Activated CD4-positive, alpha-beta memory T cell treated with anti-CD3 and anti-CD28 coated beads for 36 hours (primary cell): ENCODE results near the gene DUSP14. TPM values are rescaled to one million over a fixed set of nuclear protein-coding genes. Genes with fewer than 3 reads are reported as not detected.

ENCODE experiments used
- CTCF ChIA-PET: fragments of 350-600 bp; sonication (Branson Sonifier 250); formaldehyde crosslinking; loops from one replicate; lab custom pipeline; 2021; ENCODE audit warnings: antibody characterized with exemption, inconsistent platforms; lab: Charles Lee
- POLR2A ChIA-PET: fragments of 350-600 bp; sonication (Branson Sonifier 250); formaldehyde crosslinking; loops from one replicate; lab custom pipeline; 2021; ENCODE audit warnings: antibody characterized with exemption; lab: Charles Lee
- DNase-seq: peaks from one replicate; pipeline ENCODE4 v3.0.0-alpha.2; 2020
- H3K27ac Mint-ChIP-seq: one replicate; pipeline ENCODE4 v1.8.0; 2021; ENCODE audit warnings: mixed read lengths
- H3K27me3 Mint-ChIP-seq: one replicate; pipeline ENCODE4 v1.8.0; 2021; ENCODE audit warnings: mixed read lengths
- H3K36me3 Mint-ChIP-seq: one replicate; pipeline ENCODE4 v1.8.0; 2021; ENCODE audit warnings: mixed read lengths
- H3K4me1 Mint-ChIP-seq: one replicate; pipeline ENCODE4 v1.8.0; 2021; ENCODE audit warnings: low read depth, mixed read lengths
- H3K4me3 Mint-ChIP-seq: one replicate; pipeline ENCODE4 v1.8.0; 2021; ENCODE audit warnings: mild to moderate bottlenecking, mixed read lengths
- H3K9me3 Mint-ChIP-seq: one replicate; pipeline ENCODE4 v1.8.0; 2021; ENCODE audit warnings: mixed read lengths
- intact Hi-C: fragments of 100-400 bp; cut with micrococcal nuclease; formaldehyde crosslinking; loops from one replicate; pipeline ENCODE4 v1.15.1; 2023
- total RNA-seq, 2 experiments: library from RNA; stranded (reverse); gene quantifications; one replicate each; pipeline ENCODE4 v1.2.3, GENCODE V29; 2021

DUSP14 gene
- total RNA-seq, 2 experiments from 2014 or later, result 17.4 to 19.0 TPM

- no peak for DNase-seq
- peaks cover 41% of the 10 kb centered on the region for H3K4me1 Mint-ChIP-seq
These were observed 55.8 kb downstream of the DUSP14 start for GRCh38 chr17:37545486-37545885.

DNA sequence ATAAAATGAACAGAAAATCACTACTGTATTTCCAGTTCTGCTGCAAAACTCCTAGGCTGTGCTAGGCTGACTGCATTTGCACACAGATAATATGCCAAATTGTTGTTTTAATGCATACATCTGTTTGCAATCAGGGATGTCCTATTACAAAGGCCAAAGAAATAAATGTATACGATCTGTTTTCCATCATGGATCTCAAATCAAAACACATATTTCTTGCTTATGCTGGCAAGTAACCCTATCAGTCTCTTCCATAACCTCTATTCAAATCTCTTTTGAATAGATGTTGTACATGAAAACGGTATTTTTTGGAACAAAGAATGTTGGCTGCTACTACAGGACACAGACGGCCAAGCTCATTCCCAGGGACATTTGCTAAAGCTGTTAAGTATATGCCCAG, 56.6 kb downstream of the DUSP14 start:
- peaks cover 49% of the 10 kb centered on the region for H3K4me1 Mint-ChIP-seq
- H3K27ac Mint-ChIP-seq, result no peak overlapping the region
- intact Hi-C loops, result loop anchor here (10.0 kb wide), 1 partner anchor 98 kb away; the partner anchor contains the start of gene DDX52
- H3K9me3 Mint-ChIP-seq, result no peaks in the 10 kb centered on the region
- POLR2A ChIA-PET, result no interaction called here
- DNase-seq, result no peak
- CTCF ChIA-PET, result no interaction called here
- no peaks in the 10 kb centered on the region for H3K27me3 Mint-ChIP-seq
- H3K36me3 Mint-ChIP-seq, result peaks cover 16% of the 10 kb centered on the region
- no peak overlapping the region for H3K4me3 Mint-ChIP-seq

More at GRCh38 chr17:37545486-37545885, 55.8 kb downstream of the DUSP14 start:
- ChIA-PET POLR2A (no interaction called here), CTCF (interaction anchor here (0.6 kb wide), 1 partner anchor 66 kb away, joined by 3 read pairs; no protein-coding TSS in a partner anchor)
- intact Hi-C loops, result loop anchor here (10.0 kb wide), 1 partner anchor 99 kb away; the partner anchor contains the start of gene DDX52
- peaks cover 21% of the 10 kb centered on the region for H3K36me3 Mint-ChIP-seq
- no peak overlapping the region for H3K27ac Mint-ChIP-seq
- no peaks in the 10 kb centered on the region for H3K9me3 Mint-ChIP-seq
- H3K27me3 Mint-ChIP-seq, result no peaks in the 10 kb centered on the region
- no peak overlapping the region for H3K4me3 Mint-ChIP-seq

GRCh38 chr17:37547986-37548385, 58.3 kb downstream of the DUSP14 start:
- no peak overlapping the region for H3K4me3 Mint-ChIP-seq
- peaks cover 5% of the 10 kb centered on the region for H3K36me3 Mint-ChIP-seq
- no peaks in the 10 kb centered on the region for H3K9me3 Mint-ChIP-seq
- H3K4me1 Mint-ChIP-seq, result peaks cover 62% of the 10 kb centered on the region
- H3K27me3 Mint-ChIP-seq, result no peaks in the 10 kb centered on the region
- DNase-seq, result no peak
- intact Hi-C loops, result loop anchor here (10.0 kb wide), 1 partner anchor 97 kb away; the partner anchor contains the start of gene DDX52
- ChIA-PET POLR2A (no interaction called here), CTCF (no interaction called here)
- peak overlapping the region; percentile 51 for H3K27ac Mint-ChIP-seq

GRCh38 chr17:37551788-37552187, 62.1 kb downstream of the DUSP14 start:
- H3K4me3 Mint-ChIP-seq, result no peak overlapping the region
- H3K4me1 Mint-ChIP-seq, result peaks cover 61% of the 10 kb centered on the region
- no peak for DNase-seq
- peaks cover 9% of the 10 kb centered on the region for H3K36me3 Mint-ChIP-seq
- H3K9me3 Mint-ChIP-seq, result no peaks in the 10 kb centered on the region
- ChIA-PET POLR2A (interaction anchor here (0.6 kb wide), 1 partner anchor 121 kb away, joined by 3 read pairs; no protein-coding TSS in a partner anchor), CTCF (interaction anchor here (0.9 kb wide), 1 partner anchor 24 kb away, joined by 3 read pairs; no protein-coding TSS in a partner anchor)
- peak overlapping the region; percentile 15 for H3K27ac Mint-ChIP-seq
- intact Hi-C loops, result no loop called here
- H3K27me3 Mint-ChIP-seq, result no peaks in the 10 kb centered on the region

GRCh38 chr17:37553401-37553966, 63.8 kb downstream of the DUSP14 start:
- POLR2A ChIA-PET, result no interaction called here
- H3K36me3 Mint-ChIP-seq, result peaks cover 14% of the 10 kb centered on the region
- intact Hi-C loops, result no loop called here

DNA sequence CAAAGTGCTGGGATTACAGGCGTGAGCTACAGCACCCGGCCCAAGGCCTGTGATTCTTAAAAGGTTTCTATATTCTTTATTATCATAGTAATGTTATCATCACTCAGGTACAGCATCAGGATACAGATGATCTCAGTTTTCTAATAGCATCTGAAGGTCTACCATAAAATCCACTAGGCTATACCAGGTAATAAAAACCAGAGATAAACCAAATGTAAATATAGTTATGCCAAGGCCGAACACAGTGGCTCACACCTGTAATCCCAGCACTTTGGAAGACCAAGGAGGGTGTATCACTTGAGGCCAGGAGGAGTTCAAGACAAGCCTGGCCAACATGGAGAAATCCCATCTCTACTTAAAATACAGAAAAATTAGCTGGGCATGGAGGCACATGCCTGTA, 65.7 kb downstream of the DUSP14 start:
- ChIA-PET CTCF (interaction anchor here (1.1 kb wide), 1 partner anchor 14 kb away, joined by 3 read pairs; no protein-coding TSS in a partner anchor), POLR2A (no interaction called here)
- Mint-ChIP-seq H3K27ac (no peak overlapping the region), H3K36me3 (peaks cover 17% of the 10 kb centered on the region), H3K4me3 (no peak overlapping the region), H3K4me1 (peaks cover 41% of the 10 kb centered on the region), H3K9me3 (no peaks in the 10 kb centered on the region), H3K27me3 (no peaks in the 10 kb centered on the region)
- intact Hi-C loops, result no loop called here
- DNase-seq, result no peak

More at GRCh38 chr17:37553401-37553966, 63.8 kb downstream of the DUSP14 start:
- Mint-ChIP-seq H3K27me3 (no peaks in the 10 kb centered on the region), H3K9me3 (no peaks in the 10 kb centered on the region), H3K4me3 (no peak overlapping the region), H3K27ac (peak overlapping the region; percentile 42), H3K4me1 (peaks cover 50% of the 10 kb centered on the region)
- CTCF ChIA-PET, result no interaction called here
- no peak for DNase-seq

GRCh38 chr17:37557482-37557881, 67.8 kb downstream of the DUSP14 start:
- no peak overlapping the region for H3K27ac Mint-ChIP-seq
- intact Hi-C loops, result no loop called here
- no peak overlapping the region for H3K4me3 Mint-ChIP-seq
- peaks cover 20% of the 10 kb centered on the region for H3K4me1 Mint-ChIP-seq
- H3K27me3 Mint-ChIP-seq, result no peaks in the 10 kb centered on the region
- DNase-seq, result no peak
- H3K9me3 Mint-ChIP-seq, result no peaks in the 10 kb centered on the region
- ChIA-PET POLR2A (no interaction called here), CTCF (interaction anchor here (1.2 kb wide), 1 partner anchor 234 kb away, joined by 3 read pairs; no protein-coding TSS in a partner anchor)
- peaks cover 25% of the 10 kb centered on the region for H3K36me3 Mint-ChIP-seq

DNA sequence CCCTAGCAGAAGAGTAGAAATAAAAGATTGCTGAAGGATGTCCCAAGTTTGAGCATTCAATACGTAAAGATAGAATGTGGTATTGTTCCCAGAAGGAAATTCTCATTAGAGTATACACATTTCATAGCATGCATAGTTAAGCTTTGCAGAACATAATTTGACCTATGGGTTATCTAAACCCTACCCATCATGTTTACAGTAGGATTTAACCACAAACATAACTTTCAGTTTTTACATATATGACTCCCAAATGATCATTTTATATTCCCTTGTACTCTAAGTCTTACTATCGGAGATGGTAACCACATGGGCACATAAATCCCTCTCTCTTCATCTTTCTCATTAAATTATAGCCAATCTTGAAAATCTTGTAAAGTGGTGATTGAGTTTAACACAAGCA, 68.6 kb downstream of the DUSP14 start:
- POLR2A ChIA-PET, result no interaction called here
- Mint-ChIP-seq H3K4me3 (no peak overlapping the region), H3K27me3 (no peaks in the 10 kb centered on the region), H3K9me3 (no peaks in the 10 kb centered on the region), H3K4me1 (peaks cover 12% of the 10 kb centered on the region), H3K27ac (no peak overlapping the region), H3K36me3 (peaks cover 25% of the 10 kb centered on the region)
- no peak for DNase-seq
- intact Hi-C loops, result no loop called here
- CTCF ChIA-PET, result interaction anchor here (1.2 kb wide), 1 partner anchor 233 kb away, joined by 3 read pairs; no protein-coding TSS in a partner anchor

DNA sequence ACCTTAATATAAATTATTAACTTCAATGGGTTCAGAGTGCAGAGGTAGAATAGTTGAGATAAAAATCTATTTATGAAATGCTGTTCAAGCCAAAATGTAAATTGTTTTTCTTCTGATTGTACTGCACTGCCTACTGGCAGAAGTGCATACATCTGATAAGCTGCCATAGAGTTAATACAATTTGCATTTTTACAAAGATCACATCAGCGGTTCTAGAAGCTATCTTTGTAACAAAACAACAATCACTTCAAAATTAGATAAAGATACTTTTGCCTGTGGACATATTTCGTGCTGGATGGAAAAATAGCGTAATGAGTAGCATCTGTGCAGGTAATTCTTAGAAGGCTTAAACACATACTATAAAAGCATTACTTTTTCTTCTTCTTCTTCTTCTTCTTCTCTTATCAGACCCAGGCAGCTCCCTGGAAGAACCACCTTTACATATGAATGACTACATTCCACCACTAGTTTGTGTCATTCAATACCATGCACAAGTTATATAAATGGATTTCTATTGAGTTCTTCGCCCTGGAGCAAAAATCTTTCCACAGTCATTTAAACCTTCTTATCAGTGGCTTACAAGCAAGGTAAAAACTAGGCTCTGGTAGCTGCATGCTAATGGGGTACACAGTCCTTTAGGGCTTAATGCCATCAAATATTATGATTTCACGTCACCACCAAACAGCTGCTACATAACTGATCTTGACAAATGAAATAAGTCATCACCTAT, 72.5 kb downstream of the DUSP14 start:
- no peaks in the 10 kb centered on the region for H3K9me3 Mint-ChIP-seq
- no peak overlapping the region for H3K4me3 Mint-ChIP-seq
- no peaks in the 10 kb centered on the region for H3K27me3 Mint-ChIP-seq
- intact Hi-C loops, result no loop called here
- DNase-seq, result no peak
- ChIA-PET POLR2A (no interaction called here), CTCF (interaction anchor here (1.2 kb wide), 1 partner anchor 11 kb away, joined by 4 read pairs; no protein-coding TSS in a partner anchor)
- no peak overlapping the region for H3K27ac Mint-ChIP-seq
- peaks cover 6% of the 10 kb centered on the region for H3K4me1 Mint-ChIP-seq
- peaks cover 35% of the 10 kb centered on the region for H3K36me3 Mint-ChIP-seq

Other genes with a start within 250 kb of the DUSP14 start
- gene C17orf78, start 113.9 kb upstream of the DUSP14 start, total RNA-seq, result not detected
- gene ACACA, start 83.1 kb upstream of the DUSP14 start, total RNA-seq, result 10 to 100 TPM; 58.2 to 64.4 TPM
- gene TADA2A, start 83.0 kb upstream of the DUSP14 start, total RNA-seq, result 10 to 100 TPM; 35.8 to 36.5 TPM
- gene SYNRG, start 119.5 kb downstream of the DUSP14 start, total RNA-seq, result 10 to 100 TPM; 44.4 to 45.2 TPM
- 10 to 100 TPM; 24.9 to 26.2 TPM for gene DDX52, start 153.6 kb downstream of the DUSP14 start, total RNA-seq